ENCODE data around the gene ABCB4.

ABCB4 gene

GRCh38 chr7:87424075-87424474 is 51.4 kb downstream of the ABCB4 start:
- DNase-seq (ENCODE audit: low read depth in 3 of 3): no peak

- no peak for DNase-seq (ENCODE audit: low read depth in 3 of 3)
Measured at GRCh38 chr7:87420173-87420572, 55.3 kb downstream of the ABCB4 start.

GRCh38 chr7:87416682-87417587 is 58.5 kb downstream of the ABCB4 start:
- DNase-seq (ENCODE audit: low read depth in 3 of 3): peak; percentile 31 to 61 (median 32)

- no peak for DNase-seq (ENCODE audit: low read depth in 3 of 3)
Measured at GRCh38 chr7:87414794-87415188, 60.7 kb downstream of the ABCB4 start.

- no peak for DNase-seq (ENCODE audit: low read depth in 3 of 3)
Measured at GRCh38 chr7:87413951-87414793, 61.3 kb downstream of the ABCB4 start.

- no peak for DNase-seq (ENCODE audit: low read depth in 3 of 3)
Measured at GRCh38 chr7:87413029-87413428, 62.5 kb downstream of the ABCB4 start.

- DNase-seq (ENCODE audit: low read depth in 3 of 3): no peak
Measured at GRCh38 chr7:87411186-87411585, 64.3 kb downstream of the ABCB4 start.

GRCh38 chr7:87404674-87405073 is 70.8 kb downstream of the ABCB4 start:
- DNase-seq (ENCODE audit: low read depth in 3 of 3): no peak

GRCh38 chr7:87398446-87398845 is 77.0 kb downstream of the ABCB4 start:
- no peak for DNase-seq (ENCODE audit: low read depth in 3 of 3)

- no peak for DNase-seq (ENCODE audit: low read depth in 3 of 3)
Measured at GRCh38 chr7:87395442-87396020, 79.9 kb downstream of the ABCB4 start.

GRCh38 chr7:87391020-87391701 is 84.3 kb downstream of the ABCB4 start:
- DNase-seq (ENCODE audit: low read depth in 3 of 3): no peak

GRCh38 chr7:87380905-87381304 is 94.6 kb downstream of the ABCB4 start:
- no peak for DNase-seq (ENCODE audit: low read depth in 3 of 3)

GRCh38 chr7:87375662-87376435 is 99.6 kb downstream of the ABCB4 start:
- DNase-seq (ENCODE audit: low read depth in 3 of 3): no peak

GRCh38 chr7:87370660-87371180 is 104.8 kb downstream of the ABCB4 start:
- no peak for DNase-seq (ENCODE audit: low read depth in 3 of 3)

GRCh38 chr7:87369216-87369615 is 106.3 kb downstream of the ABCB4 start:
- DNase-seq (ENCODE audit: low read depth in 3 of 3): no peak

- no peak for DNase-seq (ENCODE audit: low read depth in 3 of 3)
Measured at GRCh38 chr7:87364246-87364645, 111.2 kb downstream of the ABCB4 start.

- no peak for DNase-seq (ENCODE audit: low read depth in 3 of 3)
Measured at GRCh38 chr7:87363342-87363741, 112.1 kb downstream of the ABCB4 start.

GRCh38 chr7:87361320-87361719 is 114.2 kb downstream of the ABCB4 start:
- DNase-seq (ENCODE audit: low read depth in 3 of 3): no peak

GRCh38 chr7:87359366-87359765 is 116.1 kb downstream of the ABCB4 start:
- no peak for DNase-seq (ENCODE audit: low read depth in 3 of 3)

GRCh38 chr7:87356448-87356847 is 119.0 kb downstream of the ABCB4 start:
- DNase-seq (ENCODE audit: low read depth in 3 of 3): no peak

GRCh38 chr7:87354749-87355148 is 120.7 kb downstream of the ABCB4 start:
- no peak for DNase-seq (ENCODE audit: low read depth in 3 of 3)
